Airway epithelial cell (primary cell): ENCODE results near the gene ZNF638. TPM values are rescaled to one million over a fixed set of nuclear protein-coding genes. Genes with fewer than 3 reads are reported as not detected.

Source experiments
- total RNA-seq: library from RNA; depleted of rRNA; stranded (reverse); fragments of >200 nt; gene quantifications from 2 replicates; pipeline ENCODE4 v1.2.3, GENCODE V29; 2015

ZNF638 gene, protein sequence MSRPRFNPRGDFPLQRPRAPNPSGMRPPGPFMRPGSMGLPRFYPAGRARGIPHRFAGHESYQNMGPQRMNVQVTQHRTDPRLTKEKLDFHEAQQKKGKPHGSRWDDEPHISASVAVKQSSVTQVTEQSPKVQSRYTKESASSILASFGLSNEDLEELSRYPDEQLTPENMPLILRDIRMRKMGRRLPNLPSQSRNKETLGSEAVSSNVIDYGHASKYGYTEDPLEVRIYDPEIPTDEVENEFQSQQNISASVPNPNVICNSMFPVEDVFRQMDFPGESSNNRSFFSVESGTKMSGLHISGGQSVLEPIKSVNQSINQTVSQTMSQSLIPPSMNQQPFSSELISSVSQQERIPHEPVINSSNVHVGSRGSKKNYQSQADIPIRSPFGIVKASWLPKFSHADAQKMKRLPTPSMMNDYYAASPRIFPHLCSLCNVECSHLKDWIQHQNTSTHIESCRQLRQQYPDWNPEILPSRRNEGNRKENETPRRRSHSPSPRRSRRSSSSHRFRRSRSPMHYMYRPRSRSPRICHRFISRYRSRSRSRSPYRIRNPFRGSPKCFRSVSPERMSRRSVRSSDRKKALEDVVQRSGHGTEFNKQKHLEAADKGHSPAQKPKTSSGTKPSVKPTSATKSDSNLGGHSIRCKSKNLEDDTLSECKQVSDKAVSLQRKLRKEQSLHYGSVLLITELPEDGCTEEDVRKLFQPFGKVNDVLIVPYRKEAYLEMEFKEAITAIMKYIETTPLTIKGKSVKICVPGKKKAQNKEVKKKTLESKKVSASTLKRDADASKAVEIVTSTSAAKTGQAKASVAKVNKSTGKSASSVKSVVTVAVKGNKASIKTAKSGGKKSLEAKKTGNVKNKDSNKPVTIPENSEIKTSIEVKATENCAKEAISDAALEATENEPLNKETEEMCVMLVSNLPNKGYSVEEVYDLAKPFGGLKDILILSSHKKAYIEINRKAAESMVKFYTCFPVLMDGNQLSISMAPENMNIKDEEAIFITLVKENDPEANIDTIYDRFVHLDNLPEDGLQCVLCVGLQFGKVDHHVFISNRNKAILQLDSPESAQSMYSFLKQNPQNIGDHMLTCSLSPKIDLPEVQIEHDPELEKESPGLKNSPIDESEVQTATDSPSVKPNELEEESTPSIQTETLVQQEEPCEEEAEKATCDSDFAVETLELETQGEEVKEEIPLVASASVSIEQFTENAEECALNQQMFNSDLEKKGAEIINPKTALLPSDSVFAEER (N-terminal part only)
- total RNA-seq = 36.4 and 55.8 TPM in 2 replicates

DNA sequence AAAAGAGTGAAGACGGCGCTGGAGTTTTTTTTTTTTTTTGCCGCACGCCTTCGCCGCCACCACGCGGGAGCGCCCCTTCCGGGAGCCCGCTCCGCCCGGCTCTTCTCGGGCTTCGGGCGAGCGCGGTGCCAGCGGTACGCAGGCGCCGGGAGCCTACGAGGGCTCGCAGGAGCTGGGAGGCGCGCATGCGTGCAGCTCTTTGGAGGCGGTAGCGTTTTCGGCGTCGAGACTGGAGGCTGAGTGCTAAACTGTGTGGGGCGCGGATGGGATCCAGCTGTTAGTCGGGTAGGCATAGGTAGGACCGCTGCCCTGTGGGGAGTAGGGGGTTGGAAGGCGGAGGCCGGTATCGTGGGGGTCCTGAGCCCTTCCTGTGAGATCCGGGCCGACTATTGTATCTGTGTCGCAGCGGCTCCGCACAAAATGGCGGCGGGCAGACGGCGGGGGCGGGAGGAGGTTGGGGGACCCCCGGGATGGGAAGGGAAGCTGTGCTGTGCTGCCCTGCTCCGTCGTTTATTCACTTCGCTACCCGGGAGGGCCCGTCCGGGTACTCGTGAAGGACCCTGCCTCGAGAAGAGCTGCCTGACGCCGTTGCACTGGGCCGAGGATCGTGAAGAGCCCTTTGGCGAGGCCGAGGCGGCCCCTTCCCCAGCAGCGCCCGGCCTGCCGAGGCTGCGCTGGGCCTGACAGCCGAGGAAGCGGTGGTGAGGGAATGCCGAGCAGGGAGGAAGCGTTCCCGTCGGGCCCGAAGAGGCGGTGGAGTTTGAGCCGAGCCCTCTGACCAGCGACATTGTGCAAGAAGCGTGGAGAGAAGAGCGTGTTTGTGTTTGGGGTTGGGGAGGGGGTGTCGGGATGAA, at the start of gene ZNF638:
TSS of gene ZNF638 (plus strand) at position 202 of the 854 bp plus-strand sequence. CDS start 17,173 bp downstream, outside the sequence.

DNA sequence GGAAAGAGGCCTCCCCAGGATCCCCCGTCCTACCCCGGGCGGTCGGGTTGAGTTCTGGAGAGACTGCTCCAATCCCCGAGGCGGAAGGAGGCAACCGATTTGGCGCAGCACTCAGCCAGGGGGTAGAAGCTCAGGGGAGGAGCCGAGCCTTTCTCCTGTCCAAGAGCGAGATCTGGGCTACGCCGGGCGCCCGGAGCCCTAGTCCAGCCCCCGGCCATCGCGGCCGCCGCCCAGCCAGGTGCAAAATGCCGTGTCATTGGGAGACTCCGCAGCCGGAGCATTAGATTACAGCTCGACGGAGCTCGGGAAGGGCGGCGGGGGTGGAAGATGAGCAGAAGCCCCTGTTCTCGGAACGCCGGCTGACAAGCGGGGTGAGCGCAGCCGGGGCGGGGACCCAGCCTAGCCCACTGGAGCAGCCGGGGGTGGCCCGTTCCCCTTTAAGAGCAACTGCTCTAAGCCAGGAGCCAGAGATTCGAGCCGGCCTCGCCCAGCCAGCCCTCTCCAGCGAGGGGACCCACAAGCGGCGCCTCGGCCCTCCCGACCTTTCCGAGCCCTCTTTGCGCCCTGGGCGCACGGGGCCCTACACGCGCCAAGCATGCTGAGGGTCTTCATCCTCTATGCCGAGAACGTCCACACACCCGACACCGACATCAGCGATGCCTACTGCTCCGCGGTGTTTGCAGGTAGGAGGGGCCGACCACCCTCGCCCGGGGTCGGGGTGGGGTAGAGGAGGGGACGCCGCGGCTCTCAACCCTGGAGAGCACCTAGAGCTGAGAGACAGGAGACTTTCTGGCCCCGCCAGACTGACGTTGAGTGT, 122.0 kb downstream of the ZNF638 start, which contains the start of gene DYSF:
TSS of gene DYSF (plus strand) at position 158 of the 817 bp plus-strand sequence.

Other genes with a start within 250 kb of the ZNF638 start
- gene MCEE, start 201.6 kb upstream of the ZNF638 start, total RNA-seq = 6.8 and 7.0 TPM in 2 replicates
- 16.6 and 23.3 TPM in 2 replicates for gene MPHOSPH10, start 201.1 kb upstream of the ZNF638 start, total RNA-seq
- 5.0 and 5.9 TPM in 2 replicates for gene PAIP2B, start 104.7 kb upstream of the ZNF638 start, total RNA-seq
- 7.0 and 7.2 TPM in 2 replicates for gene DYSF, start 121.8 kb downstream of the ZNF638 start, total RNA-seq